Caco-2 (cell line): ENCODE results near the gene PHF11. TPM values are rescaled to one million over a fixed set of nuclear protein-coding genes. Genes with fewer than 3 reads are reported as not detected.

Experiments
- BruUV-seq: library from RNA; stranded (reverse); fragments of 400-500 nt; replicated peaks from 2 replicates; lab custom pipeline; 2021; lab: Mats Ljungman, UMichigan
- CTCF ChIA-PET: fragments of 300-600 bp; sonication (Branson Sonifier 250); formaldehyde crosslinking; loops from one replicate; lab custom pipeline; 2022; ENCODE audit warnings: antibody characterized with exemption; lab: Charles Lee
- POLR2A ChIA-PET: fragments of 300-600 bp; sonication (Branson Sonifier 250); formaldehyde crosslinking; loops from one replicate; lab custom pipeline; 2022; ENCODE audit warnings: antibody characterized with exemption; lab: Charles Lee
- DNase-seq, 2 experiments: peaks; one replicate each; pipeline versions ENCODE4 v3.0.0 to v3.0.0-alpha.2; 2020 to 2022
- H3K27me3 ChIP-seq: replicated peaks from 2 replicates; pipeline ENCODE4 v1.6.0; 2011; ENCODE audit warnings: low read length; ENCODE audit not compliant: control insufficient read depth, insufficient read depth
- H3K36me3 ChIP-seq: 2 replicates; pipeline ENCODE4 v1.5.1; 2011; ENCODE audit warnings: low read length; ENCODE audit not compliant: control insufficient read depth, insufficient read depth
- H3K4me1 ChIP-seq: fragments of 250-450 bp; sonication (Bioruptor Pico); 2 replicates; pipeline ENCODE4 v1.5.1; 2020; ENCODE audit warnings: mild to moderate bottlenecking
- H3K4me3 ChIP-seq: 2 replicates; pipeline ENCODE4 v1.5.1; 2011; ENCODE audit warnings: low read depth, mild to moderate bottlenecking, control low read depth, low read length
- H3K9me3 ChIP-seq: fragments of 250-450 bp; sonication (Bioruptor Pico); 2 replicates; pipeline ENCODE4 v1.5.1; 2020; ENCODE audit warnings: mild to moderate bottlenecking, moderate library complexity
- H3K27ac Mint-ChIP-seq: one replicate; pipeline ENCODE4 v1.8.0; 2022; ENCODE audit warnings: mixed read lengths; ENCODE audit not compliant: unreplicated experiment
- H3K27me3 Mint-ChIP-seq: one replicate; pipeline ENCODE4 v1.8.0; 2022; ENCODE audit warnings: mixed read lengths; ENCODE audit not compliant: insufficient read depth, unreplicated experiment
- H3K36me3 Mint-ChIP-seq: one replicate; pipeline ENCODE4 v1.8.0; 2022; ENCODE audit warnings: mild to moderate bottlenecking, mixed read lengths; ENCODE audit not compliant: insufficient read depth, unreplicated experiment
- H3K4me1 Mint-ChIP-seq: one replicate; pipeline ENCODE4 v1.8.0; 2022; ENCODE audit warnings: low read depth, mixed read lengths; ENCODE audit not compliant: unreplicated experiment
- H3K4me3 Mint-ChIP-seq: one replicate; pipeline ENCODE4 v1.8.0; 2022; ENCODE audit warnings: mild to moderate bottlenecking, moderate library complexity, mixed read lengths; ENCODE audit not compliant: unreplicated experiment
- H3K9me3 Mint-ChIP-seq: one replicate; pipeline ENCODE4 v1.8.0; 2022; ENCODE audit warnings: mixed read lengths; ENCODE audit not compliant: unreplicated experiment
- intact Hi-C: fragments of 100-400 bp; cut with micrococcal nuclease; formaldehyde crosslinking; loops from one replicate; pipeline ENCODE4 v1.10.0; 2022; ENCODE audit not compliant: unreplicated experiment
- total RNA-seq: library from RNA; stranded (reverse); gene quantifications from 2 replicates; pipeline ENCODE4 v1.2.3, GENCODE V29; 2022
- TF ChIP-seq, protein P1 (sequence below), 2 experiments: fragments of 200-600 bp in 1 of 2; IDR thresholded peaks; 1 replicate in 1 of 2; 2 replicates in 1 of 2; pipeline versions ENCODE4 v1.5.1 to v1.8.0; 2011 to 2022; ENCODE audit warnings: antibody characterized with exemption in 1 of 2, control low read depth in 1 of 2, inconsistent platforms in 1 of 2, low read depth in 1 of 2, low read length in 1 of 2, mild to moderate bottlenecking in 1 of 2, moderate library complexity in 1 of 2; ENCODE audit not compliant: insufficient read depth in 1 of 2, severe bottlenecking in 1 of 2, unreplicated experiment in 1 of 2

Gene PHF11
- total RNA-seq, 1 experiment from 2014 or later = 1.8 TPM

GRCh38 chr13:49533011-49533410, 37.3 kb downstream of the PHF11 start:
- Histone ChIP-seq H3K36me3 (no peaks in the 10 kb centered on the region; the same call in 1 of the 2 replicates), H3K4me1 (no peaks in the 10 kb centered on the region), H3K4me3 (no peak overlapping the region), H3K9me3 (no peaks in the 10 kb centered on the region), H3K27me3 (no peaks in the 10 kb centered on the region)
- TF ChIP-seq, protein P1, sequence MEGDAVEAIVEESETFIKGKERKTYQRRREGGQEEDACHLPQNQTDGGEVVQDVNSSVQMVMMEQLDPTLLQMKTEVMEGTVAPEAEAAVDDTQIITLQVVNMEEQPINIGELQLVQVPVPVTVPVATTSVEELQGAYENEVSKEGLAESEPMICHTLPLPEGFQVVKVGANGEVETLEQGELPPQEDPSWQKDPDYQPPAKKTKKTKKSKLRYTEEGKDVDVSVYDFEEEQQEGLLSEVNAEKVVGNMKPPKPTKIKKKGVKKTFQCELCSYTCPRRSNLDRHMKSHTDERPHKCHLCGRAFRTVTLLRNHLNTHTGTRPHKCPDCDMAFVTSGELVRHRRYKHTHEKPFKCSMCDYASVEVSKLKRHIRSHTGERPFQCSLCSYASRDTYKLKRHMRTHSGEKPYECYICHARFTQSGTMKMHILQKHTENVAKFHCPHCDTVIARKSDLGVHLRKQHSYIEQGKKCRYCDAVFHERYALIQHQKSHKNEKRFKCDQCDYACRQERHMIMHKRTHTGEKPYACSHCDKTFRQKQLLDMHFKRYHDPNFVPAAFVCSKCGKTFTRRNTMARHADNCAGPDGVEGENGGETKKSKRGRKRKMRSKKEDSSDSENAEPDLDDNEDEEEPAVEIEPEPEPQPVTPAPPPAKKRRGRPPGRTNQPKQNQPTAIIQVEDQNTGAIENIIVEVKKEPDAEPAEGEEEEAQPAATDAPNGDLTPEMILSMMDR (IDR thresholded peaks at IDR 0.05; ENCODE audit: insufficient read depth in 1 of 2, low read depth in 1 of 2, low read length in 1 of 2, severe bottlenecking in 1 of 2, unreplicated experiment in 1 of 2) = no peak
- intact Hi-C loops = no loop called here
- Mint-ChIP-seq H3K9me3 (no peaks in the 10 kb centered on the region), H3K4me3 (no peak overlapping the region), H3K36me3 (peaks cover 16% of the 10 kb centered on the region), H3K27ac (no peak overlapping the region), H3K4me1 (no peaks in the 10 kb centered on the region), H3K27me3 (no peaks in the 10 kb centered on the region)
- TSS peak; percentile 63 for BruUV-seq
- POLR2A ChIA-PET = no interaction called here
- CTCF ChIA-PET = interaction anchor here (0.6 kb wide), 1 partner anchor 16 kb away, joined by 3 read pairs; no protein-coding TSS in a partner anchor
- no peak for DNase-seq

GRCh38 chr13:49533591-49534269, 38.0 kb downstream of the PHF11 start:
- BruUV-seq = no TSS peak
- no peak overlapping the region for H3K4me3 Mint-ChIP-seq
- H3K36me3 Mint-ChIP-seq = peaks cover 13% of the 10 kb centered on the region
- Histone ChIP-seq H3K4me3 (no peak overlapping the region), H3K27me3 (no peaks in the 10 kb centered on the region), H3K36me3 (no peaks in the 10 kb centered on the region; the same call in 1 of the 2 replicates), H3K4me1 (no peaks in the 10 kb centered on the region), H3K9me3 (no peaks in the 10 kb centered on the region)
- CTCF ChIA-PET = no interaction called here
- DNase-seq = no peak
- POLR2A ChIA-PET = no interaction called here
- H3K4me1 Mint-ChIP-seq = no peaks in the 10 kb centered on the region
- no peaks in the 10 kb centered on the region for H3K27me3 Mint-ChIP-seq
- H3K27ac Mint-ChIP-seq = no peak overlapping the region
- intact Hi-C loops = no loop called here
- H3K9me3 Mint-ChIP-seq = no peaks in the 10 kb centered on the region
- TF ChIP-seq, protein P1 (IDR thresholded peaks at IDR 0.05; ENCODE audit: insufficient read depth in 1 of 2, low read depth in 1 of 2, low read length in 1 of 2, severe bottlenecking in 1 of 2, unreplicated experiment in 1 of 2) = no peak

DNA sequence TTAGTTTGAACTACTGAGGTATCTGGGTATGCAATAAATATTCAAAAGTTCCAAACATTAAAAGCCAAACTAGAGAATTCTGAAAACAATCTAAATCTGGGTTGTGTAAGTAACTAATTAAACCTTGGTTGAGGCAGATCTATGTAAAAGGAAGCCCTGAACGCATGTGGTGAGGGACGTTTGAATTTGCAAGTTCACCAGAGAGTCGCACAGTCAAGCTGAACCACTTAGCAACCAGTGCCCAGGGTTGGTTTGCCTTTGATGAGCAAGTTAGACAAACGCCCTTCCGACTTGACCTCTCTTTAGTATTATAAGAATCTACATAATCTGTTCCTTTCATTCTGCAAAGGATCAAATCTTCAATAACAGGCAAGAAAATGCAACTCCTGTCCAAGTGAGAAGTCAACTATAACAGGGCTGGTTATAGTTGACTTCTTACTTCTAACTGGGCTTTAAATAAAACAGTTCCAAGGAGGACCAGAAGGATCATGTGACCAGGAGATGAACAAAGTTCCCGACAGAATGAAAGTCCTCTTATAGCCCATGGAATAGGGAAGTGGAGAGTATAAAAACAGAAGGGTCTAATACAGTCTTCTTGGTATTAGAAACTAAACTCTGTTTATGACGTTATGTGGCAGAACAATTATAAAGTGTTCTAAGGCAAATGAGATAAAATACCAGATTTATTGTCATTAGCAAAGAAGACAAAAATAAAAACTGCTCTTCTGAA, 40.6 kb downstream of the PHF11 start:
- Histone ChIP-seq H3K4me1 (no peaks in the 10 kb centered on the region), H3K4me3 (no peak overlapping the region), H3K9me3 (no peaks in the 10 kb centered on the region), H3K27me3 (no peaks in the 10 kb centered on the region), H3K36me3 (no peaks in the 10 kb centered on the region; the same call in 1 of the 2 replicates)
- Mint-ChIP-seq H3K27ac (no peak overlapping the region), H3K4me1 (no peaks in the 10 kb centered on the region), H3K27me3 (no peaks in the 10 kb centered on the region), H3K4me3 (no peak overlapping the region), H3K36me3 (peaks cover 20% of the 10 kb centered on the region), H3K9me3 (no peaks in the 10 kb centered on the region)
- ChIA-PET POLR2A (no interaction called here), CTCF (no interaction called here)
- TF ChIP-seq, protein P1 (IDR thresholded peaks at IDR 0.05; ENCODE audit: insufficient read depth in 1 of 2, low read depth in 1 of 2, low read length in 1 of 2, severe bottlenecking in 1 of 2, unreplicated experiment in 1 of 2) = no peak
- no TSS peak for BruUV-seq
- DNase-seq = no peak
- intact Hi-C loops = no loop called here
